Gastrocnemius medialis (tissue), 4 donors: Measurements from ENCODE around the gene SCAANT1.

ENCODE experiments used
- POLR2A ChIP-seq, 2 donors: fragments of 450-650 bp; IDR thresholded peaks; one replicate each; pipeline ENCODE4 v1.6.1; 2017; ENCODE audit warnings: antibody characterized with exemption in 2 of 2, mild to moderate bottlenecking in 2 of 2, moderate library complexity in 2 of 2
- TF ChIP-seq, protein P1 (sequence below), 5 experiments: fragments of 450-650 bp in 3 of 5; fragments of 200-600 bp in 2 of 5; sonication (generic) in 2 of 5; IDR thresholded peaks in 4 of 5; conservative IDR thresholded peaks in 1 of 5; 1 replicate in 4 of 5; 2 replicates in 1 of 5; pipeline ENCODE4 v1.5.1; 2016 to 2019; ENCODE audit warnings: antibody characterized with exemption in 5 of 5, mild to moderate bottlenecking in 3 of 5, moderate library complexity in 3 of 5

DNA sequence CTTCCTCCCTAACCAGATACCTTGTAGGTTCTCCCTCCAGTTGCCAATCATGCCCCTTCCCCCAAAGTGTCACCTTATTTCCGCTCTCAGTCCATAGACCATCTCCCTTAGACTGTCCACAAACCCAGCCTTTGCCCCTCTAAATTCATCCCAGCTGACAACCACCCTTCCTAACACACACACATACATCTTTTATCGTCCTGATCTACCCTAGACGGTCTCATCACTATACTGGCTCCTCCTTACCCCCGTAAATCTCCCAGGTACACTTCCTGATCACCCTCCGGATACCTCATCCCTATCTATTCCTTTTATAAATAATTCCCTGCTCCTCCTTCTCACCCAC is 49.4 kb downstream of the SCAANT1 start:
- TF ChIP-seq, protein P1, sequence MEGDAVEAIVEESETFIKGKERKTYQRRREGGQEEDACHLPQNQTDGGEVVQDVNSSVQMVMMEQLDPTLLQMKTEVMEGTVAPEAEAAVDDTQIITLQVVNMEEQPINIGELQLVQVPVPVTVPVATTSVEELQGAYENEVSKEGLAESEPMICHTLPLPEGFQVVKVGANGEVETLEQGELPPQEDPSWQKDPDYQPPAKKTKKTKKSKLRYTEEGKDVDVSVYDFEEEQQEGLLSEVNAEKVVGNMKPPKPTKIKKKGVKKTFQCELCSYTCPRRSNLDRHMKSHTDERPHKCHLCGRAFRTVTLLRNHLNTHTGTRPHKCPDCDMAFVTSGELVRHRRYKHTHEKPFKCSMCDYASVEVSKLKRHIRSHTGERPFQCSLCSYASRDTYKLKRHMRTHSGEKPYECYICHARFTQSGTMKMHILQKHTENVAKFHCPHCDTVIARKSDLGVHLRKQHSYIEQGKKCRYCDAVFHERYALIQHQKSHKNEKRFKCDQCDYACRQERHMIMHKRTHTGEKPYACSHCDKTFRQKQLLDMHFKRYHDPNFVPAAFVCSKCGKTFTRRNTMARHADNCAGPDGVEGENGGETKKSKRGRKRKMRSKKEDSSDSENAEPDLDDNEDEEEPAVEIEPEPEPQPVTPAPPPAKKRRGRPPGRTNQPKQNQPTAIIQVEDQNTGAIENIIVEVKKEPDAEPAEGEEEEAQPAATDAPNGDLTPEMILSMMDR (IDR thresholded peaks at IDR 0.05 in 4 of 5, conservative IDR thresholded peaks at IDR 0.05 in 1 of 5) = no peak
- TF ChIP-seq POLR2A (IDR thresholded peaks at IDR 0.05) = no peak
